Body of pancreas (tissue), 4 donors: ENCODE data around the gene BCKDHB. TPM values are rescaled to one million over a fixed set of nuclear protein-coding genes. Genes with fewer than 3 reads are reported as not detected.

ENCODE experiments used
- ATAC-seq: fragments of 150-250 bp; one replicate; pipeline ENCODE4 v1.9.1; 2016
- DNase-seq, 4 donors: peaks; one replicate each; pipeline ENCODE4 v3.0.0-alpha.2; 2019
- H3K27ac ChIP-seq, 4 donors: fragments of 200-600 bp; sonication (generic); 1 replicate in 3 of 4; 2 replicates in 1 of 4; pipeline versions ENCODE4 v1.5.1 to v1.6.1; 2016 to 2019; ENCODE audit warnings: mild to moderate bottlenecking in 1 of 4, mixed read lengths in 1 of 4, moderate library complexity in 1 of 4
- H3K27me3 ChIP-seq, 2 donors: fragments of 200-600 bp; sonication (generic); one replicate each; pipeline ENCODE4 v1.6.0; 2016; ENCODE audit warnings: mild to moderate bottlenecking in 1 of 2
- H3K36me3 ChIP-seq, 2 donors: fragments of 200-600 bp; sonication (generic); replicated peaks in 1 of 2; 2 replicates each; pipeline ENCODE4 v1.5.1; 2016; ENCODE audit warnings: low read depth in 2 of 2; ENCODE audit not compliant: insufficient read depth in 1 of 2
- H3K4me1 ChIP-seq: fragments of 200-600 bp; sonication (generic); one replicate; pipeline ENCODE4 v1.6.0; 2016
- H3K4me3 ChIP-seq, 2 donors: fragments of 200-600 bp; sonication (generic); 1 replicate in 1 of 2; 2 replicates in 1 of 2; pipeline ENCODE4 v1.5.1; 2016 to 2019
- H3K9me3 ChIP-seq, 3 donors: fragments of 200-600 bp; sonication (generic); 1 replicate in 2 of 3; 2 replicates in 1 of 3; pipeline ENCODE4 v1.5.1; 2016
- CTCF ChIP-seq, 7 experiments: fragments of 450-650 bp in 4 of 7; fragments of 200-600 bp in 3 of 7; sonication (generic) in 3 of 7; IDR thresholded peaks; one replicate each; pipeline ENCODE4 v1.5.1; 2016 to 2019; ENCODE audit warnings: antibody characterized with exemption in 7 of 7
- POLR2A ChIP-seq, 3 donors: fragments of 450-650 bp; IDR thresholded peaks; one replicate each; pipeline ENCODE4 v1.6.1; 2016; ENCODE audit warnings: antibody characterized with exemption in 3 of 3, mild to moderate bottlenecking in 2 of 3
- WGBS, 2 donors: methylation state at CpG; one replicate each; pipeline ENCODE4 v1.1.5; 2017; 5-methylcytosine and 5-hydroxymethylcytosine counted together
- intact Hi-C: fragments of 100-400 bp; cut with DNase I; formaldehyde crosslinking; loops from one replicate; pipeline ENCODE4 v1.15.1; 2023
- total RNA-seq, 2 donors: library from RNA; depleted of rRNA; stranded (reverse); fragments of >200 nt; gene quantifications; one replicate each; pipeline ENCODE4 v1.1.0, GENCODE V29; 2016

The BCKDHB gene
- total RNA-seq, 2 donors from 2014 or later: 11.5 to 14.8 TPM

DNA sequence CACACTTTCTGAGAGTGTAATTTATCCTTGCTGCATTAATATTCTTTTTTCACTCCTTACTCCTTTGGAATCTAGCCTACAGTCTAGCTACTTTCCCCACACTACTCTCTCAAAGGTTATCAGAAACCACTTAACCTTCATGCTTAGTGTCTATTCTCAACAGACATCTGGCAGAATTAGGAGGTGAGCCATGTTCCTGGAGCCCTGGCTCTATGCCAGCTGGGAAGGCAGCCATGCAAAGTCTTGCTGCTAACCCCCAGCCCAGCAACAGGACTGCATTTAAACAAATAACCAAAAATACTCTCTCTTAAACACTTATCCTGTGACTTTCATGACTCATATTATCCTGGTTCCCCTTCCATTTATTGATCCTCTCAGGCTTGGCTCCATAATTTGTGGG, 260.2 kb downstream of the BCKDHB start:
- Histone ChIP-seq H3K4me1 (no peaks in the 10 kb centered on the region), H3K27me3 (no peaks in the 10 kb centered on the region), H3K27ac (no peak overlapping the region), H3K9me3 (no peaks in the 10 kb centered on the region), H3K4me3 (no peak overlapping the region), H3K36me3 (no peaks in the 10 kb centered on the region)
- DNase-seq: peak in 2 of 4 donors; percentile 14 to 19
- no peak for ATAC-seq
- TF ChIP-seq POLR2A (IDR thresholded peaks at IDR 0.05) (no peak), CTCF (IDR thresholded peaks at IDR 0.05) (no peak)
- intact Hi-C loops: no loop called here

DNA sequence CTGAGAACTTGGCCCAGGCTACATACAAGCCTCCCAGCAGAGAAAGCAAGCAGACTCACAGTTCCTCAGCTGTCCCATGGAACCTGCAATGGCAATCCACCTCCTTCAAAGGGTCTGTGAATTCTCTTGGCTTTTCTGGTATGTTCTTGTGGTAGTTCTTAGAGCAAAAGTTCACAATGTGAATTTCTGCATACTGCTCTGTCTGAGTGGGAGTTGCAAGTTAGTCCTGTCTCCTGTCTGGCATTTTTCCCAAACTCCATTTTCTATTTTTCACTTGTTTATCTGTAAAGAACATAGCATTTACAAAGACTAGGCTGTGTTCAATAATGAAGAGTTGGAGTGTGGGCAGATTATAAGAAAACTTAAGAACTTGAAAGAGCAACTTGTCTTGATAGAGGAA, 269.9 kb downstream of the BCKDHB start:
- Histone ChIP-seq H3K4me1 (no peaks in the 10 kb centered on the region), H3K36me3 (no peaks in the 10 kb centered on the region), H3K9me3 (no peaks in the 10 kb centered on the region), H3K27me3 (no peaks in the 10 kb centered on the region), H3K27ac (no peak overlapping the region), H3K4me3 (no peak overlapping the region)
- TF ChIP-seq POLR2A (IDR thresholded peaks at IDR 0.05) (no peak), CTCF (IDR thresholded peaks at IDR 0.05) (no peak)
- DNase-seq (no peak), ATAC-seq (no peak)
- intact Hi-C loops: no loop called here

GRCh38 chr6:80380566-80380965, 274.1 kb downstream of the BCKDHB start:
- WGBS, 2 donors: 64 to 74% methylated on average over 1 of the region's 1 CpG
- DNase-seq (no peak), ATAC-seq (no peak)
- Histone ChIP-seq H3K4me1 (no peaks in the 10 kb centered on the region), H3K9me3 (no peaks in the 10 kb centered on the region), H3K4me3 (no peak overlapping the region), H3K36me3 (no peaks in the 10 kb centered on the region), H3K27me3 (no peaks in the 10 kb centered on the region), H3K27ac (no peak overlapping the region)
- intact Hi-C loops: no loop called here
- TF ChIP-seq CTCF (IDR thresholded peaks at IDR 0.05) (no peak), POLR2A (IDR thresholded peaks at IDR 0.05) (no peak)

DNA sequence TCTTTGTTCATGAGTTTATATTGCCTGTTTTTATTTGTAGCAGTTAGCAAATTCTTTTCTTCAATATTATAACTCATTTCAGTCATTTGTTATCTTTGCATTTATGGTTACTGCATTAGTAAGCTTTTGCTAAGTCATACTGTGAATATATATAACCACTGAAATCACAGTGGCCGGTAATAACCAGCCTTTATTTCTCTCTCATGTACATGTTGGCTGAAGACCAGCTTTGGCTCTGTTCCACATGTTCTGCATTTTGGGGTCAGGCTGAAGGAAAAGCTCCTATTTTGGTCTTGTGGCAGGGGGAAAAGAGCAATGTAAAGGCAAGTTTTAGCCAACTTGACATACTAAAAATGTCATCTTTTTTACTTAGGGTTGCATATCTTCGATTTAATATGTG, 276.3 kb downstream of the BCKDHB start:
- Histone ChIP-seq H3K9me3 (no peaks in the 10 kb centered on the region), H3K4me1 (no peaks in the 10 kb centered on the region), H3K4me3 (no peak overlapping the region), H3K27me3 (no peaks in the 10 kb centered on the region), H3K27ac (no peak overlapping the region), H3K36me3 (no peaks in the 10 kb centered on the region)
- 48 to 53% methylated on average over 2 of the region's 2 CpGs for WGBS, 2 donors
- intact Hi-C loops: no loop called here
- DNase-seq (no peak), ATAC-seq (no peak)
- TF ChIP-seq POLR2A (IDR thresholded peaks at IDR 0.05) (no peak), CTCF (IDR thresholded peaks at IDR 0.05) (no peak)

- H3K4me3 ChIP-seq: no peak overlapping the region
- ATAC-seq: no peak
- TF ChIP-seq CTCF (IDR thresholded peaks at IDR 0.05) (no peak), POLR2A (IDR thresholded peaks at IDR 0.05) (no peak)
- H3K9me3 ChIP-seq: no peaks in the 10 kb centered on the region
- H3K36me3 ChIP-seq: no peaks in the 10 kb centered on the region
- no peaks in the 10 kb centered on the region for H3K27me3 ChIP-seq
- H3K4me1 ChIP-seq: no peaks in the 10 kb centered on the region
- H3K27ac ChIP-seq: no peak overlapping the region
- DNase-seq: no peak
- WGBS, 2 donors: 77 to 82% methylated on average over 3 of the region's 3 CpGs
- intact Hi-C loops: no loop called here
Measured at GRCh38 chr6:80388507-80388906, 282.0 kb downstream of the BCKDHB start.

Other genes starting within 250 kb of the BCKDHB start
- under 1 TPM in 1 of 2 donors, not detected in 1; 0.52 TPM for gene ELOVL4, start 159.1 kb upstream of the BCKDHB start, total RNA-seq
- under 1 TPM in 1 of 2 donors, not detected in 1; 0.33 TPM for gene TTK, start 102.0 kb upstream of the BCKDHB start, total RNA-seq